ENCODE measurements around the gene ANKRD11.
"Not testable (repeated sequence)": the region's sequence is repeated elsewhere in the genome, so short reads cannot be mapped to it uniquely, and the experiment has no call there.

The ANKRD11 gene

GRCh38 chr16:89386306-89387185, 103.8 kb downstream of the ANKRD11 start:
- no peak for DNase-seq (ENCODE audit: low read depth)
- TF ChIP-seq, protein P1, sequence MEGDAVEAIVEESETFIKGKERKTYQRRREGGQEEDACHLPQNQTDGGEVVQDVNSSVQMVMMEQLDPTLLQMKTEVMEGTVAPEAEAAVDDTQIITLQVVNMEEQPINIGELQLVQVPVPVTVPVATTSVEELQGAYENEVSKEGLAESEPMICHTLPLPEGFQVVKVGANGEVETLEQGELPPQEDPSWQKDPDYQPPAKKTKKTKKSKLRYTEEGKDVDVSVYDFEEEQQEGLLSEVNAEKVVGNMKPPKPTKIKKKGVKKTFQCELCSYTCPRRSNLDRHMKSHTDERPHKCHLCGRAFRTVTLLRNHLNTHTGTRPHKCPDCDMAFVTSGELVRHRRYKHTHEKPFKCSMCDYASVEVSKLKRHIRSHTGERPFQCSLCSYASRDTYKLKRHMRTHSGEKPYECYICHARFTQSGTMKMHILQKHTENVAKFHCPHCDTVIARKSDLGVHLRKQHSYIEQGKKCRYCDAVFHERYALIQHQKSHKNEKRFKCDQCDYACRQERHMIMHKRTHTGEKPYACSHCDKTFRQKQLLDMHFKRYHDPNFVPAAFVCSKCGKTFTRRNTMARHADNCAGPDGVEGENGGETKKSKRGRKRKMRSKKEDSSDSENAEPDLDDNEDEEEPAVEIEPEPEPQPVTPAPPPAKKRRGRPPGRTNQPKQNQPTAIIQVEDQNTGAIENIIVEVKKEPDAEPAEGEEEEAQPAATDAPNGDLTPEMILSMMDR (IDR thresholded peaks at IDR 0.05; ENCODE audit: insufficient read depth, low read depth, low read length, missing control alignments): no peak

DNA sequence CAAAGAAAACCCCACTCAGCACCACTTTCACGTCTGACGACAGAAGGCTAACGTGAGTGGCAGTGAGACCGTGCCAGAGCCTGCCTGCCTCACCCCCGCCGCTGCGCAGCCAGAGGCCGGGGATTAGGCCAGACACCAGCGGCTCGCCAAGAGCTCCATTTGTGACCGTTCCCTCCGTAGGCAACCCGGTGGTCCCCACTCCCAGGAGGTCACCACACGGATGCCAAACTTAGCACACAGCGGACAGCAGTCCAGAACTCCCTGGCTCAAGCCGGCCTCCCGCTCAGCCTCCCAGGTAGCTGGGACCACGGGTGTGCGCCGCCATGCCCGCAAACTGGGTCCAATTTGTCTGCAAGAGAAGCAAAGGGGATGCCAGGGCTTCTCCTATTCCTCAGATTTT, 104.6 kb downstream of the ANKRD11 start:
- no peak for DNase-seq (ENCODE audit: low read depth)
- TF ChIP-seq, protein P1 (IDR thresholded peaks at IDR 0.05; ENCODE audit: insufficient read depth, low read depth, low read length, missing control alignments): no peak
- no peak overlapping the region for H3K4me3 ChIP-seq (ENCODE audit: low read length)

More at GRCh38 chr16:89386306-89387185, 103.8 kb downstream of the ANKRD11 start:
- H3K4me3 ChIP-seq (ENCODE audit: low read length): no peak overlapping the region

DNA sequence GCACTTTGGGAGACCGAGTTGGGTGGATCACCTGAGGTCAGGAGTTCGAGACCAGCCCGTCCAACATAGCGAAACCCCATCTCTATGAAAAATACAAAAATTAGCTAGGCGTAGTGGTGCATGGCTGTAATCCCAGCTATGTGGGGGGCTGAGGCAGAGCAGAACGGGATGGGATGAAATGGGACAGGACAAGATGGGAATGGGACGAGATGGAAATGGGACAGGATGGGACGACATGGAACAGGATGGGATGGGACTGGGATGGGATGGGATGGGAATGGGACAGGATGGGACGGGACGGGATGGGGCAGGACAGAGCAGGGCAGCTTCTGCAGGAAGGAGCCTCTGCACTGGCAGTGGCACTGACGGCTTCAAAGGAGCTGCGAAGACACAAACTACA, 106.1 kb downstream of the ANKRD11 start:
- TF ChIP-seq, protein P1 (IDR thresholded peaks at IDR 0.05; ENCODE audit: insufficient read depth, low read depth, low read length, missing control alignments): no peak
- no peak for DNase-seq (ENCODE audit: low read depth)
- H3K4me3 ChIP-seq (ENCODE audit: low read length): no peak overlapping the region

- peak; percentile 90 for DNase-seq (ENCODE audit: low read depth)
- TF ChIP-seq, protein P1 (IDR thresholded peaks at IDR 0.05; ENCODE audit: insufficient read depth, low read depth, low read length, missing control alignments): no peak
- H3K4me3 ChIP-seq (ENCODE audit: low read length): no peak overlapping the region
Measured at GRCh38 chr16:89383095-89384003, 107.0 kb downstream of the ANKRD11 start.

DNA sequence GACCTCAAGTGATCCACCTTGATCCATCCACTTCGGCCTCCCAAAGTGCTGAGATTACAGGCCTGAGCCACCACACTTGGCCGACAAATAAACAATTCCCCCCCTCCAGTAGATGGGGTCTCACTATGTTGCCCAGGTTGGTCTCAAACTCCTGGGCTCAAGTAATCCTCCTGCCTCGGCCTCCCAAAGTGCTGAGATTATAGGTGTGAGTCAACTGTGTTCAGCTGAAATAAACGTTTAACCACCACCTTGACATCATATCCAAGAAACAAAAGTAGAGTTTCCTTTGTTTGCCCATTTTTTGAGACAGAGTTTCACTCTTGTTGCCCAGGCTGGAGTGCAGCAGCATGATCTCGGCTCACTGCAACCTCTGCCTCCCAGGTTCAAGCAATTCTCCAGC, 107.8 kb downstream of the ANKRD11 start:
- DNase-seq (ENCODE audit: low read depth); H3K4me3 ChIP-seq (ENCODE audit: low read length): not testable (repeated sequence)

DNA sequence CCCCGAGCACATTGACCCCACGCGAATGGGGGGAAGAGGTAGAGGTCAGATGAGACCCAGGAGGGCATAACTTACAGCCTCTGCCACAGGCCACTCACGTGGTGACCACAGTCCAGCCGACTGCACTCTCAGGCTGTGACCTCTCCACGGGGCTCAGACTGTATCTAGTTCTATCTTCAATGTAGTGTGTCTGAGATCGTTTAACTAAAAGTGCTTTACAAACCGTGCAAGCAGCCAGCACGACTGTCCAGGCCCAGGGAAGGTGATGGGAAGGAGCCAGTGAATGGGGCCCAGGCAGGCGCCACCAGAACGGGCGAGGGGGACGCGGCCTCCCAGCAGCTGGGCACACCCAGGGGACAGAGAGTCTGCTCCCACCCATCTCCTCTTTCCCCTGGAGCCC, 108.6 kb downstream of the ANKRD11 start:
- DNase-seq (ENCODE audit: low read depth): no peak
- H3K4me3 ChIP-seq (ENCODE audit: low read length): no peak overlapping the region
- TF ChIP-seq, protein P1 (IDR thresholded peaks at IDR 0.05; ENCODE audit: insufficient read depth, low read depth, low read length, missing control alignments): no peak

- H3K4me3 ChIP-seq (ENCODE audit: low read length): no peak overlapping the region
- no peak for DNase-seq (ENCODE audit: low read depth)
- TF ChIP-seq, protein P1 (IDR thresholded peaks at IDR 0.05; ENCODE audit: insufficient read depth, low read depth, low read length, missing control alignments): no peak
Measured at GRCh38 chr16:89380681-89381080, 109.7 kb downstream of the ANKRD11 start.
